22Rv1 (cell line): ENCODE results near the gene C1orf216.

Source experiments
- CTCF ChIP-seq: fragments of 450-650 bp; IDR thresholded peaks from 2 replicates; pipeline ENCODE4 v1.5.1; 2017; ENCODE audit warnings: mild to moderate bottlenecking
- ZFX ChIP-seq: fragments of 450-650 bp; IDR thresholded peaks from 2 replicates; pipeline ENCODE4 v1.6.1; 2017; ENCODE audit warnings: antibody characterized with exemption, borderline replicate concordance

- TF ChIP-seq CTCF (no peak), ZFX (no peak)
Measured at GRCh38 chr1:35692317-35692716, 26.4 kb downstream of the C1orf216 start.
